ENCODE results near the gene TRAF3IP1.

DNA sequence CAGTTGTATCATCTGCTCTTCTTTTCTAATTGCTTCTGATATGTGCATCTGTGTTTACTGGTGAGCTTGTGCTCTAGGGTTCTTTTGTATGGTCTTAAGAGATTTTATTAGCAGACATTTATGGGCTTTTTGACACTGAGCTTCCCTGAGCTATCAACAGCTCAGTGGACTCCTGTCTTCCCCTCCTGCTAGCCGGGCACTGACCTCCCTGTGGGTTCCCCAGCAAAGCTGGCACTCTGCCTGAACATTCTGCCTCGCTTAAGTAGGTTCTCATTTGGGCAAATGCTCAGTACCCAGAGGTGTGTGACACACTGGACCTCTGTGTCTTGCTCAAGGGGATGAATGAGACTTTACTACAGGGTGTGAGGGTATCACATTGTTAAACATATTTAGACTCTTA lies 15.8 kb downstream of the TRAF3IP1 start:
- TF ChIP-seq, protein P1, sequence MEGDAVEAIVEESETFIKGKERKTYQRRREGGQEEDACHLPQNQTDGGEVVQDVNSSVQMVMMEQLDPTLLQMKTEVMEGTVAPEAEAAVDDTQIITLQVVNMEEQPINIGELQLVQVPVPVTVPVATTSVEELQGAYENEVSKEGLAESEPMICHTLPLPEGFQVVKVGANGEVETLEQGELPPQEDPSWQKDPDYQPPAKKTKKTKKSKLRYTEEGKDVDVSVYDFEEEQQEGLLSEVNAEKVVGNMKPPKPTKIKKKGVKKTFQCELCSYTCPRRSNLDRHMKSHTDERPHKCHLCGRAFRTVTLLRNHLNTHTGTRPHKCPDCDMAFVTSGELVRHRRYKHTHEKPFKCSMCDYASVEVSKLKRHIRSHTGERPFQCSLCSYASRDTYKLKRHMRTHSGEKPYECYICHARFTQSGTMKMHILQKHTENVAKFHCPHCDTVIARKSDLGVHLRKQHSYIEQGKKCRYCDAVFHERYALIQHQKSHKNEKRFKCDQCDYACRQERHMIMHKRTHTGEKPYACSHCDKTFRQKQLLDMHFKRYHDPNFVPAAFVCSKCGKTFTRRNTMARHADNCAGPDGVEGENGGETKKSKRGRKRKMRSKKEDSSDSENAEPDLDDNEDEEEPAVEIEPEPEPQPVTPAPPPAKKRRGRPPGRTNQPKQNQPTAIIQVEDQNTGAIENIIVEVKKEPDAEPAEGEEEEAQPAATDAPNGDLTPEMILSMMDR (IDR thresholded peaks at IDR 0.05), result no peak
- no peak for TF ChIP-seq POLR2A (IDR thresholded peaks at IDR 0.05)

Measured in body of pancreas (tissue), 4 donors.